OCI-M1 (cell line): ENCODE results near the gene KPTN.

Experiments
- DNase-seq: peaks from one replicate; lab custom pipeline; 2025; lab: John Stamatoyannopoulos, UW

KPTN gene

DNA sequence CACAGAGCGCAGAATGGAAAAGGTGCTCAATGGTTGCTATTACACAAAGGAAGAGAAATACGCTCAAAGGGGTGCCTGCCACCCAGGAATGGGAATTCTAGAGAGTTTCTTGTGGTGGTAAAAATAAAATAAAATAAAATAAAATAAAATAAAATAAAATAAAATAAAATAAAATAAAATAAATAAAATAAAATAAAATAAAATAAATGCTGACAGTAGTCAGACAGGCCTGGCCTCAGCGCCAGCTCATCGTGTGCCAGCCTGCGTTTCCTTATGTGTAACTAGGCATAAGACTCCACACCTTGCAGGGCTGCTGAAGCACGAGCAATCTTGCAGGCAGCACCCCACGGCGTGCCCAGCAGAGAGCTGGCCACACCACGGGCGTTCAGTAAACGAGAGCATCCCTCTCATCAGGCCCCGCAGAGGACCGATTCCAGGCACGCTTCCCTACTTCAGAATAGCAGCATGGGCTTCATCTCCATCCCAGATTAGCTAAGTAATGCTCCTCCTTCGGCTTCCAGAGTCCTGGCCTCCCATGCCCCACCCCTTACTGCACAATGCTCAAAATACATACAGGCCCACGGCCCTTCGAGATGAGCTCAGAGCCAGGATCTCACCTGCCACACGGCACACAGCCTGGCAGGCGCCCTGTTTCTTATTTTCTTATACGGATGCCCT is 25.3 kb upstream of the KPTN start:
- DNase-seq, result no peak

DNA sequence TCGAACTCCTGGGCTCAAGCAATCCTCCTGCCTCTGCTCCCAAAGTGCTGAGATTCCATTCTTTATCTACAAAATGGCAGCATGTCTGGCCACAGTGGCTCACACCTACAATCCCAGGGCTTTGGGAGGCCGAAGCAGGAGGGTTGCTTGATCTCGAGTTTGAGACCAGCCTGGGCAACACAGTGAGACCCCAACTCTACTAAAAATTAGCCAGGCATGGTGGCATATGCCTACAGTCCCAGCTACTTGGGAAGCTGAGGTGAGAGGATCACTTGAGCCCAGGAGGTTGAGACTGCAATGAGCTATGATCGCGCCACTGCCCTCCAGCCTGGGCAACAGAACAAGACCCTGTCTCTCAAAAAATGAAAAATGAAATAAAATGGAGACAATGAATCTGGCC is 24.7 kb upstream of the KPTN start:
- no peak for DNase-seq

DNA sequence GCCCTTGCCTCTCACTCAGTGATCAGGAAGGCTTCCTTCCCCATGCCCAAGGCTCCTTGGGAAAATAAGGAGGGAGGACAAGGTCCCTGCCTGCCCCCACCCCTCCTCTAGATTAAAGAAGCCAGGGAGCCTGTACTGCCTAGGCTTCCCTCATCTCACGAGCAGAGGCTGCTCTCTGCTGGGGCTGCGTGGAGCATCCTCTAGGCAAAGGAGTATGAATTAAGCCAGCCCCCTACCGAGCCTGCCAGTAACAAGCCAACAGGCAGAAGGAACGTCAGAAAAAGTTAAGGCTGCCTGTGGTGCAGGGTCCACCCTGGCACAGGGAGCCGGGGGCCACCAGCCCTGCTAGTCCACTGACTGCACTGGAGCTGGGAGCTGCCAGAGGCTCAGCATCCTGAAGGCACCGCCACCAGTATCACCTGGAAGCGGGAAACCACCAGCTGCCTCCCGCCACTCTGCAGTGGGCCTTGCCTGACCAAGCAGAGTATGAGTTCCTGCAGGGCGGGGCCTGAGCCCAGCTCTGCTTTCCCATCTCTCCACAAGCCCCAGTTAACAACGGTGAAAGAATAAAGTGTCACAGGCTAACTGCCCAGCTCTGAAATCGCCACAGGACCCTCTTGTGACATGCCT is 24.0 kb upstream of the KPTN start:
- DNase-seq, result no peak

DNA sequence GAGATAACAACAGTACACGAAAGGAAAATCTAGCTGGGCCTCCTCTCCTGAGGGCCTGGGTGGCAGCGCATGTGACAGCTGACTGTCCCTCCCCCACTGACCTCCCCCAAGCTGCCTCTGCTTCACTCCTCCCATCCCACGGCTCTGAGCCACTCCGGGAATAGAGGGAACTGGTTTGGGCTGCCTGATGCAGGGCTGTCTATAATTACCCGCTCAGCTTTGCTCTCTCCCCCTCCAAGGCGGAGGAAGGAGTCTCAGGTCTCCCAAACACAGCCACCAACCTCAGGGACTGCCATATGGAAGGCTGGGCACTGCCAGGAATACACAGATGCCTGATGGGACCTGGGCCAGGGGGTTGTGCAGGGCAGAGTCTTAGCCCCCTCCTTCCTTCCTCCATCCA is 23.0 kb upstream of the KPTN start:
- no peak for DNase-seq

DNA sequence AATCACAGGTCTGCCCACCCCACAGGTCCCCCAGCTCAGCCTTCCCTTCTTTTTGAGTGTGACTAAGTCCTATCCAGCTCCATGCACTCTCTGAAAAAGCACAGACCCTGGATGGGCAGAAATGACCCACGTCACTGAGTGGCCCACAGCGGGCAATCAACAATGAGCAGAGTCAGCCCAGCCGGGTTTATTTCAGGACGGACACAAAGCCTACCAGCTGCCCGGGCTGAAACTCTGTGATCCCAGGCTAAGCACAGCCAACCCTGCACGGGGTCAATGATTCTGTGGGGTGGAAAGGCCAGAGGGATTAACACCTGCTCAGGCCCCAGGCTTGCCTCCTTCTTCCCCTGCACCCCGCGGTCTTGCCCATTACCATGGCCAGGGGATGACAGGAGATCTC is 22.4 kb upstream of the KPTN start:
- DNase-seq, result no peak

DNA sequence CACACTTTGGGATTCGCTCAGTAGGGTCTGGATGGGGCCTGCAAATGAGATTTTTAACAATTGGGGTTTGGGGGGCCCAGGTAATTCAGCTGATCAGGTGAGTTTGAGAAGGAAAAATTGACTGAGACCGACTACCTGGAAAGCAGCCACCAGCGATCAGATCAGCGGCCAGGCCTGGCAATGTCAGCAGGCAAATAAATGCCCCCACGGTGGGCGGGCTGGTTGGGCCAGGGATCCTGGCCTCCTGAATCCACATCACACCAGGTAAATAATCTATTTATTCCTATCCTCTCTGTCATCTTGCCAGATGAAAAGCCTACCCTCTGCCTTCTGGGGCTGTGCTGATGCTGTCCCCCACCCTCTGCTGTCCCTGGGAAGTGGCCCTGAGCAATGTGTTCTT is 21.5 kb upstream of the KPTN start:
- no peak for DNase-seq

DNA sequence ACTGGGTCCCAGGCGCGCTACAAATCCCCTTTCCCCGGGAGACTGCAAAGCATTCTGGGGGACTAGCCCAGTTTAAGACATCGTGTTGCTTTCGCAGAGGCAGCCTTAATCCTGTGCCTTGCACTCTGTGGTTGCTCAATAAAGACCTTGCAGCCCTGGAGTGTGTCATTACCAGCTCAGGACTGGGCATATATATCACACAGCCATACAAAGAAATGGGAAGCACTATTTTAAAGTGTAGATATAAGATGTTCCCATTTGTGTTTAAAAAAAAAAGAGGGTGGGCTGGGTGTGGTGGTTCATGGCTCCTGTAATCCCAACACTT is 19.8 kb upstream of the KPTN start:
- DNase-seq, result no peak

DNA sequence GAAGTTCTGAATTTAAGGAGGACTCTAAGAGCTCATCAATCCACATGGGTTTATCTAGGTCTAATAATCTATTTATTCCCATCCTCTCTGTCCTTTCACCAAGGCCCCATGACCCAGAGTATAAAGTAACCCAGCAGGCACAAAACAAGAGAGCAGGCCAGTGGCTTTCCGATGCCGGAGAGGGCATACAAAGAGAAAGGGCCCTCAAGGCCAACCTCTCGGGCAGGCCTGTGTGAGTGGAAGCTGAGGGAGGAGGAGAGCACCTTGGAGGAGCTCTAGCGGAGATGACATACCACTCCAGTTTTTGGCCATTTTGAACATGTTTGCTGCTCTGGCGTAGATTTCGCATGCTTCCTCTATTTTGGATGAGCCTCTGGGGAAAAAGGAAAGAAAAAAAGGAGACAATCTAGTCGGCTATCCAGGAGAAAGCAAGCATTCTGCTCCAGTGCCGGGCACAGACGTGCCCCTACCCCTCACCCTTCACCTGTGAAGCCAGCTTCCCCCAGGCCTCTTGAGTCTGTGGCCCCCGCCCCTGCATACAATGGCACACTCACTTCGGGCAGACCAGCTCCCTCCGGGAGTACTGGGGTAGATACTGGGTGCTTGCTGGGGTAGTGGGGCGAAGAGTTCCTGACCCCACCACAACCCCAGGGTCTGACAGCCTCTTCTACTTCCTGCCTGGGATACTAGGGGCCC is 19.3 kb upstream of the KPTN start:
- no peak for DNase-seq

DNA sequence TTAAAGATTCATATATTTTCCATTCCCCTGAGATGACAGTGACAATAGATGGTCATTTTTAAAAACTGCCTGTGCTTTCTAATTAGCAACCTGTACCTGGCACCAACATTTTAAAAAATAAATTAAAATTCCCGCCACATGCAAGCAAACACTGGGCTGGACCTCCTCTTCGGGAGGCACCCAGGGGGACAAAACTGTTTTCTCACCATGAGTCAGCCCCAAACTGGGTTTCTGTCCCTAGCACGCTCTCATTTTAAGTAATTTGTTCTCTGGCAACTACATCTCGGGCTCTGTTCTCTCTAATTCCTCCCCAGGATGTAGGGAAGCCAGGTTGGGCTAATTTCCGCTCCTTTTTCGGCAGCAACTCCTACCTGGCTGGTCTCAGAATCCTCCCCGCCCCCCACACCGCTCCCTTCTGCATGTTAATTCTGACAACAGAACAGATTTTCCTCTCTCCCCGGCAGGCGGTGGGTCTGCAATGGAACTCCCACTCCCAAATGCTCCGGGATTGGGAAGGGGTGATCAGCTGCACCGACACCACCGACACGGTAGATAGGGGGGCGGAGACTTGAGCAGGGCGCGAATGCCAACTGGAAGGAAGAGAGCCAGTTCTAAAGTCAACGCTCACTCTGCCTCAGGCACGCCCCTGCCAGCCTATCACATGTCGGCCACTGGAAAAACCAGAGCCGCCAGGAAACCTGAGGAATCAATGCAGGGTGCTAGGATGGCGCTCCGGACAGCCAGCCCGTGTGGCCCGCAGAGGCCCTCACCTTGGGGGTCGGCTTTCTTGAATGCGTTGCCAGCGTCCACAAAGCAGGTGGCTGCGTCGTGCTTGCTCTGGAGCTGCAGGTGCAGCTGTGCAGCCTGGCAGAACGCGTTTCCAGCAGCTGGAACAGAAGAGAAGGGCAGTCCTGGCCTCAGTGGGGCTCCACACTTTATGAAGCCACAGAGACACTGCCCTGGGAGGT is 16.1 kb upstream of the KPTN start:
- no peak for DNase-seq

DNA sequence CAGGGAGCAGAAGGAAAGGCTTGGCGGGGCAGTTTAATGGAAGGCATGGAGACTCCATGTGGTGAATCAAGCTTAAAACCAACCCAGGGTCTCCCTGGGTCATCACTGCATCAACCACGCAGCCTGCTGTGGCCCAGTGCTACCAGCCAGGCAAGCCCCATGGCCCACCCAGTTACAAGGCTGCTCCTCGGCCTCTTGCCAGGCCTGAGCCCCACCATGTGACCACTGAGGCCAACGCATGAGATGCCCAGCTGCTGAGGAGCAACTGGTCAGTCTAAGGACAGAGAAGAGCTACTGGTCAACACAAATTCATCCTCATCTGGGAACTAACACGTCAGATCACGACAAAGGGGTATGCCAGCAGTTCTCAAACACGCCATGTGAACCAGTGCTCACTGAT is 15.4 kb upstream of the KPTN start:
- DNase-seq, result no peak

DNA sequence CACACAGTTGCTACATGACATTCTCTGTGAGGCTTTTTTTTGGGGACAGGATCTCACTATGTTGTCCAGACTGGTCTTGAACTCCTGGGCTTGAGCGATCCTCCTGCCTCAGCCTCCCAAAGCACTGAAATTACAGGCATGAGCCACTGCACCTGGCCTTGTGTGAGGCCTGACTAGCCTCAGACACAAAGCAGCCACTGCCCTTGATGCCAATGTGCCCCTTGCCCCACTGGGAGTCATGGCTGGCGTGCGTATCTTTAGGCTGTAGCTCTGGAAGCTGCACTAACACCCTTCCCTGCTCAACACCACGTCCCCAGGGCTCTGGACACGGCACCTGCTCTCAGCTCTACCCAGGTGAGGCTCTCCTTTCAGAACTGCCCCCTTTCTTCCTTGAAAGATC is 14.5 kb upstream of the KPTN start:
- DNase-seq, result no peak

DNA sequence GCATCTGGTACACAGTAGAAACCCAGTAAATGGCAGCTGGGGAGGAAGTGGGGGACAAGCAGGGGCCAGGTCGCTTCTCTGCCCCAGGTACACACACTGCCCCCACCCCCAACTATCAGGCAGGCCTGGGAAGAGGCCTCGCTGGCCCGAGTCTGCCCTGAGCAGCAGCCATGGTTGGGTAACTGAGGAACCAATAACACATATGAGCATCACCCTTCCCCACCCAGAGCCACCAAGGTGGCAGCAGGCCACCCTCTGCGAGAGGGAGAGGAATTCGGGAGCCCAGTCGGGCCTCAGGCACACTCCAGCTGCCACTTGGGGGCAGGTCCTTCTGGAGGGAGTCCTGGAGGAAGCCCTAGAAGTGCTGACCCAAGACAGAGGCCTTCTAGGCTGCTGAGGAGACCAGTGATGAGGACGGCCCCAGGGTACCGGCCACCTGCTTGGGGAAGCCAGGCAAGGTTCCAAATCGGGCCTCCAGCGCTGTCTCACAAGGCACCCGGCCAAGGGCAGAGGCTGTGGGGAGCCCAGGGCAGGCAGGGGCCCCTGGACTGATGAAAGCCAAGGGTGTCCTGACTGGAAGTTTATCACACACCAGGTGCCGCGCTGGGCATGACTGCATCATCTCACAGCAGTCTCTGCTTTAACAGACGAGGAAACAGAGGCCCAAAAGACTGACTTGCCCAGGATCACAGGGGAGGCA is 14.0 kb upstream of the KPTN start:
- DNase-seq, result no peak

DNA sequence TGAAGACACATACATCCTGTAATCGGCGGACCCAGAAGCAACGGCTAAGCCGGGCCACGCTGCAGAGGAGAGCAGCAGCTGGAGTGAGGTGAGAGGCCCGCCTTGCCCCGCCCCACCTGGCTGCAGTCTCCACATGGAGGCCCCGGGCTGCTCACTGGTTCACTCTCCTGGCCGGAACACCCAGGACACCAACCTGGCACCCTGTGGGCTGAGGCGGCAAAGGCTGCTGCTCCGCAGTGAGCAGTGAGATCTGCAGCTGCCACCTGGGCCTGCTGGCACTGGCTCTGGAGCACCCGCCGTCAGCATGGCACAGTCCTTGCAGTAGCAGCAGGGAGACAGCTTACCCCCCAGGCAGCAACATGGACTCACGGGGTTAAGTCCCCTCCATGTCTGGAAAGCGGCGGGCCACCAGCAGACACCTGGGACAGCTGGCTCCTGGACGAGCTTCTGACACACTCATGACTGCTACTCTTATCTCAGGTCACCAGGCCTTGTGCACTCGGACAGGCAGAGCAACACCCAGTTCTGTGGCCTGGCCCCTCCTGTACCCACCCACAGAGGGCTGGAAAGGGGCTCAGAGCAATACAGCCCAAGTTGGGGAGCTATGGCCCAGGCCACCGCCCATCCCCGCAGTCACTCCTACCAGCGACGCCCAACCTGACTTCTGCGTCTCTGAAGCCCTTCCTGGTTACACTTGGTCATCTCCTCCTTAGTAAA is 13.2 kb upstream of the KPTN start:
- peak; percentile 23 for DNase-seq

DNA sequence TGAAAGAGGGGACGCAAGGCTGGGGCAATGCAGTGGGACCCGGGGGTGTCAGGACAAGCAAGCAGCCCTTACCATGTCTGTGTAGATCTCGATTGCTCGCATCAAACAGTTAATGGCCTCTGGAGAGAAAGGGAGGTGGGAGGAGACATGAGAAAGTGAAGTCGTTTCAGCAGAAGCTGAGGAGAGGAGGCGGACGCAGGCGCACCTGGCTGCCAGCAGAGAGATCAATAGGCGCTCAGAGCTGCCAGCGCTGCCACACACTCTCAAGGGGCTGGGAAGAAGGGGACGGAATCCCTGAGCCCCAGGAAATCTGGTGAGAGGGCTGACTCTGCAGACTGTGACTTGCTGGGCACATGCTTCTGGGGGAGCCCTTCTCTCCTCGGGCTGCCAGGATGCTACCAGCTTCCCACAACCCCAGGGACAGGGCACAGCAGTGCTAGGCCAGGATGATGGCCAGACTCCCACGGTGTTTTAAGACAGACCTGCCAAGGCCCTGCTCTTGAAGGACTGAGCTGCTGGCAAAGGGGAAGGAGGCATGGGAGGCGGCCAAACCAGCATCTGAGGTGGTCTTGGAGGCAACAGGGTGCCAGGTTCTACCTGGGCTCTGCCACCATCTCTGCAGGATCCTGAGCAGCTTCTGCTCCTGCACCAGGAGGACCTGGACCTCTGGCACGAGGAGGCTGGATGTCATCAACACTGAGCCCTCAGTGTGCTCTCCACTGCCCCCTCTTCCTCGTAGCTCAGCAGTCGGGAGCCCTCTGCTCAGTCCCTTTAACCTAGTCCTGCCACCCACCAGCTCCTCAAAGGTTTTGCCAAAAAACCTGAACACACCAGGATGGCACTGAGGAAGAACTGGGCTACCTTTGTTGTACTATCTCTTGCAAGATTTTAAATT is 11.7 kb upstream of the KPTN start:
- DNase-seq, result no peak

DNA sequence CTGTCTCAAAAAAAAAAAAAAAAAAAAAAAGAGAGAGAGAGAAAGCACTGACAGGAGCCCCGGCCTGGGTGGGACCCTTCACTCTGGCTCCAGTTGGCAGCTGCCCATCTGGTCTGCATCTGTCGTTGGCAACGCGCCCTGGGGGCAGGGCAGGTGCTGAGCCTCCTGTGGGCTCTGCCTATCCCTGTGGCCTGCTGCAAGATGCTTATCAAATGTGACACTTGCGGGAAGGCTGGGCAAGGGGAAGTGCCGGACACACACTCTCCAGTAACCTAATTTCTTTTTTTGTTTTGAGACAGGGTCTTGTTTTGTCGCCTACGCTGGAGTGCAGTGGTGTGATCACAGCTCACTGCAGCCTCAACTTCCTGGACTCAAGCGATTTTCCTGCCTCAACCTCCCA is 10.7 kb upstream of the KPTN start:
- peak; percentile 81 for DNase-seq

DNA sequence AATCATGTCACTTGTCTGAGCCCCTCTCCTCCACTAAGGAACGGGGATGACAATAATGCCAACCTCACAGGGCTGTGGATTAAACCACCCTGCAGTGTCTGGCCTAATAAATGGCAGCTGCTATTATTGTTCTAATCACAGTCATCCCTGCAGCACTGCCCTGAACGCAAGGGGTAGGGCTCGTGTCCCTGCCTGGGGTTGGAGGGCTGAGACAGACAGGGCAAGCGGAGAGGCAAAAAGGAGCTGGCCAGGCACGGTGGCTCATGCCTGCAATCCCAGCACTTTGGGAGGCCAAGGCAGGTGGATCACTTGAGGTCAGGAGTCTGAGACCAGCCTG is 10.2 kb upstream of the KPTN start:
- no peak for DNase-seq

DNA sequence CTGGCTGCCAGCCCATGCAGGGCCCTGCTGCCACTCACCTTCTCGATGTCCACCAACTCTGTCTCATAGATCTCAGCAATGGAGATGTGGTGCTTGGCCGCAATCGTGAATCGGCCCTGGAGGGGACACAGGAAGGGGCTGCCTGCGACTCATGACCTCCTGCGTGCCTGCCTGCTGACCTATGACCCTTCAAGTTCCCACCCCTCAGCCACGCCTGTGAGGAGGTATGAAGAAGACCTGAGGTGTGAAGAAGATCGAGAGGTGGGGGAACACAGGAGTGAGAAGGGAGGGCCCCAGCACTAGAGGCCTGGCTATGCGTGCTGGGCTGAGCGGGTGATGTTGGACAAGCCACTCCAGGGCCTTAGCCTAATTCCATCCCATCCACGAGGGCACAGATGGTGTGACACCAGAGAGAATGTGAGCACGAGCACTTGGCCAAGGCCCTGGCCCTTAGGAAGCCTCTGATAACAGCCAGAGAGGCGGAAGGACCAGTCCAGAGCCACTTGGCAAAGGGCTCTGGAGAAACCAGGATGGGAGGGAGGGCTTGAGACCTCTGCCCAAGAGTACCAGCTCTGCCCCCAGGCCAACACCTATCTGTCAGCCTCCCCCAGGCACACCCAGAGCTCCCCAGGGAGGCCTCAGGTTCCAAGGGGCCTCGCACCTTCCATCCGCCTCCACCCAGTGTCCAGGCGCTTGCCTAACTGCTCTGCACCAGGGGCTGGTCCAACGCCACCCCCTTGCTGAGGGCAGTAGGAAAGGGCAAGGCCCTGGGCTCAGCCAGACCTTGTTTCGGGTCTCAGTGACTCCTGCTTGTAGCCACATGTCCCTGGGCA is 9.6 kb upstream of the KPTN start:
- DNase-seq, result no peak

DNA sequence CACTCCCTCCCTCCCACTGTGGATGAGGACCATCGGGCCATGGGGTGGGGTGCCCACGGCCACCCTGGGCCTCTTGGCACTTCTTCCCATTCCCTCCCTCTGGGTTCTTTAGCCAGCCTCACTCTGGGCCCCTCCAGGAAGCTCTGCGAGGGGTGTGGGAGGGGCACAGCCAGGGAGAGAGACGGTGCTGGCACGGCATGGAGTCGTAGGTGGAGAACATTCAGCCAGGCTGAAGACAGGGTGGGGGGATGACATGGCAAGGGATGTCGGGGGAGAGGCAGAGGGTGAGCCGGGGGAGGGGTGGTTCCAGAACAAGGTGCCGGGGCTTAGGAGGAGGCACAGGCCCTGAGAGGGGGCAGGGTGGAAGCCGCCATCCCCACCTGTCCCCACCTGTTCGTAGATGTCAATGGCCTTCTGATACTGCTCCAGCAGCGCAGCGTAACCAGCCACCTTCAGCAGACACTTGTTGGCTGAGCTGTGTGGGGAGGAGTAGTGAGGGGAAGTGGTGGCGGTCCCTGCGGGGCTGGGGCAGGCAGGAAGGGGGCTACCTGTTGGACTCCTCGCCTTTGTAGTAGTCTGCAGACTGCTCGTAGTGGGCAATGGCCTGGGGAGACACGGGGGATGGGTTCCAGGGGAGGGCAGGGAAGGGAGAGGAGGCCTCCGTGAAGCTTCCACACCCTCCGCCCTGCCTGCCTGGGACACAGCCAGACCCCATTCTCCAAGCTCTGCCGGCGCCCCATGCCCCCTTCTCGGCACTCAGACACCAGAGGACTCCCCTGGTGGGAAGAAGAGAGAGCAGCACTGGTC is 8.8 kb upstream of the KPTN start:
- no peak for DNase-seq

DNA sequence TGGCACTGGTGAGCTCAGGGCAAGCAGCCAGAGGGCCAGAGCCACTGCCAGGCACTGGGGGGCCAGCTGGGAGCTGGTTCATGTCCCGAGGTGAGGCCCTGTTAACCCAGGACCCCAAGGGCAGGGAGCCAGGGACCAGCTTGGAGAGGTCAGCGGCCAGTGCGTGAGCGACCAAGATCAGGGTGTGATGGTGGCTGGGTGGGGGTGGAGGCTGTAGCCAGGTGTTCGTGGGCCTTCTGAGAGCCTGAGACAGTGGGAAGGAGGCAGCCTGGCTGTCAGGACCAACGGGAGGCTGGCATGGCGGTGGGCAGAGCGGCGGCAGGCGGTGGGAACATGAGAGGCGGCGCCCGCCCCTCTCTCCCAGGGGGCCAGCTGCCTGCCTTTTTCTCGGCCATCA is 8.1 kb upstream of the KPTN start:
- DNase-seq, result no peak
